PC-3 (cell line): ENCODE measurements around the gene SCNN1B.

ENCODE experiments used
- EZH2 ChIP-seq: fragments of 300-600 bp; sonication (generic); IDR thresholded peaks from one replicate; pipeline ENCODE4 v1.6.1; 2017; ENCODE audit warnings: antibody characterized with exemption, mild to moderate bottlenecking, low read length; ENCODE audit not compliant: unreplicated experiment
- TF ChIP-seq, protein P1 (sequence below): fragments of 300-600 bp; sonication (generic); conservative IDR thresholded peaks from 2 replicates; pipeline ENCODE4 v1.5.1; 2017; ENCODE audit warnings: antibody characterized with exemption, low read depth, mild to moderate bottlenecking, low read length

DNA sequence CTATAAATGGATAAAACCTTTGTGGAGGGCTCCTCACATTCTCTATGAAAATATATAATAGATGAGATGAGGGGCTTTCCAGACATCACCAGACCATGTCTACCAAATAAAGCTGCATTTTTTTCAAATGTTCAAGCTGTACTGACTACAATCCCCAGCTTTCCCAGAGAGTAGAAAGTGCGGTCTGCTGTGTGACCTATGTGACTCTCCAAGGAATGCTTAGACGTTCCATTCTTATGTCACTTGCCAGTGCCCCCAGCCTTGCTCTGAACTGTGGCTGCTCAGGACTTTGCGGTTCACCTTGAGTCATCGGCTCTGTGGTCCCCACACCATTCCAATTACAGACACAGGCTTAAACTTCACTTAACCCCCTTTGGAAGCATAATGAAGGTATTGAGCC is 47.8 kb upstream of the SCNN1B start:
- TF ChIP-seq, protein P1, sequence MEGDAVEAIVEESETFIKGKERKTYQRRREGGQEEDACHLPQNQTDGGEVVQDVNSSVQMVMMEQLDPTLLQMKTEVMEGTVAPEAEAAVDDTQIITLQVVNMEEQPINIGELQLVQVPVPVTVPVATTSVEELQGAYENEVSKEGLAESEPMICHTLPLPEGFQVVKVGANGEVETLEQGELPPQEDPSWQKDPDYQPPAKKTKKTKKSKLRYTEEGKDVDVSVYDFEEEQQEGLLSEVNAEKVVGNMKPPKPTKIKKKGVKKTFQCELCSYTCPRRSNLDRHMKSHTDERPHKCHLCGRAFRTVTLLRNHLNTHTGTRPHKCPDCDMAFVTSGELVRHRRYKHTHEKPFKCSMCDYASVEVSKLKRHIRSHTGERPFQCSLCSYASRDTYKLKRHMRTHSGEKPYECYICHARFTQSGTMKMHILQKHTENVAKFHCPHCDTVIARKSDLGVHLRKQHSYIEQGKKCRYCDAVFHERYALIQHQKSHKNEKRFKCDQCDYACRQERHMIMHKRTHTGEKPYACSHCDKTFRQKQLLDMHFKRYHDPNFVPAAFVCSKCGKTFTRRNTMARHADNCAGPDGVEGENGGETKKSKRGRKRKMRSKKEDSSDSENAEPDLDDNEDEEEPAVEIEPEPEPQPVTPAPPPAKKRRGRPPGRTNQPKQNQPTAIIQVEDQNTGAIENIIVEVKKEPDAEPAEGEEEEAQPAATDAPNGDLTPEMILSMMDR = no peak
- TF ChIP-seq EZH2 = no peak
